Measurements from ENCODE around the gene TIMD4.

The TIMD4 gene

GRCh38 chr5:156963125-156963524, at the start of gene TIMD4:
TIMD4 (minus strand) TSS chr5:156963226; CDS start chr5:156963198, 28 bp downstream.
- ATAC-seq, result no peak
- TF ChIP-seq CSRNP3 (CRISPR knock-in tag; IDR thresholded peaks at IDR 0.05), result no peak
- no peak for TF ChIP-seq CREB5 (CRISPR knock-in tag; IDR thresholded peaks at IDR 0.05; ENCODE audit: low read depth)
- TF ChIP-seq RARB (CRISPR knock-in tag; IDR thresholded peaks at IDR 0.05), result no peak
- no peak for TF ChIP-seq CSDC2 (CRISPR knock-in tag; IDR thresholded peaks at IDR 0.05)
- TF ChIP-seq PATZ1 (CRISPR knock-in tag; IDR thresholded peaks at IDR 0.05; ENCODE audit: borderline replicate concordance), result no peak
- TF ChIP-seq ZC3H10 (CRISPR knock-in tag; IDR thresholded peaks at IDR 0.05), result no peak
- TF ChIP-seq TSHZ2 (CRISPR knock-in tag; IDR thresholded peaks at IDR 0.05), result no peak
- TF ChIP-seq ZNF8 (CRISPR knock-in tag; IDR thresholded peaks at IDR 0.05), result no peak
- TF ChIP-seq SNAI2 (CRISPR knock-in tag; IDR thresholded peaks at IDR 0.05), result no peak
- no peak for TF ChIP-seq ISL1 (CRISPR knock-in tag; IDR thresholded peaks at IDR 0.05)
- TF ChIP-seq TOX (CRISPR knock-in tag; IDR thresholded peaks at IDR 0.05; ENCODE audit: borderline replicate concordance), result no peak
- TF ChIP-seq OSR1 (CRISPR knock-in tag; IDR thresholded peaks at IDR 0.05), result no peak
- no peak for TF ChIP-seq ZFP30 (CRISPR knock-in tag; IDR thresholded peaks at IDR 0.05)
- no peak for TF ChIP-seq BACH2 (CRISPR knock-in tag; IDR thresholded peaks at IDR 0.05; ENCODE audit: borderline replicate concordance)

- TF ChIP-seq ZC3H10 (CRISPR knock-in tag; IDR thresholded peaks at IDR 0.05) (no peak), TCF4 (CRISPR knock-in tag; IDR thresholded peaks at IDR 0.05; ENCODE audit: borderline replicate concordance) (no peak), SNAI2 (CRISPR knock-in tag; IDR thresholded peaks at IDR 0.05) (no peak), TOX (CRISPR knock-in tag; IDR thresholded peaks at IDR 0.05; ENCODE audit: borderline replicate concordance) (no peak), ZFP3 (CRISPR knock-in tag; IDR thresholded peaks at IDR 0.05) (no peak), BACH2 (CRISPR knock-in tag; IDR thresholded peaks at IDR 0.05; ENCODE audit: borderline replicate concordance) (no peak), ZNF565 (CRISPR knock-in tag; conservative IDR thresholded peaks at IDR 0.05; ENCODE audit: low read depth) (no peak), RARB (CRISPR knock-in tag; IDR thresholded peaks at IDR 0.05) (no peak), ZFP30 (CRISPR knock-in tag; IDR thresholded peaks at IDR 0.05) (no peak), CSDC2 (CRISPR knock-in tag; IDR thresholded peaks at IDR 0.05) (no peak), ESRRG (CRISPR knock-in tag; IDR thresholded peaks at IDR 0.05) (no peak), PPARA (CRISPR knock-in tag; IDR thresholded peaks at IDR 0.05; ENCODE audit: borderline replicate concordance) (no peak)
- no peak for ATAC-seq
Observed at GRCh38 chr5:157006262-157006661, 43.2 kb upstream of the TIMD4 start.

- ATAC-seq, result no peak
- TF ChIP-seq ESRRG (CRISPR knock-in tag; IDR thresholded peaks at IDR 0.05) (no peak), CSDC2 (CRISPR knock-in tag; IDR thresholded peaks at IDR 0.05) (no peak), PATZ1 (CRISPR knock-in tag; IDR thresholded peaks at IDR 0.05; ENCODE audit: borderline replicate concordance) (no peak), TOX (CRISPR knock-in tag; IDR thresholded peaks at IDR 0.05; ENCODE audit: borderline replicate concordance) (no peak), SNAI2 (CRISPR knock-in tag; IDR thresholded peaks at IDR 0.05) (no peak), OSR1 (CRISPR knock-in tag; IDR thresholded peaks at IDR 0.05) (no peak), ZNF8 (CRISPR knock-in tag; IDR thresholded peaks at IDR 0.05) (no peak), GLIS3 (CRISPR knock-in tag; IDR thresholded peaks at IDR 0.05) (no peak), RARB (CRISPR knock-in tag; IDR thresholded peaks at IDR 0.05) (no peak)
Observed at GRCh38 chr5:157004893-157005551, 42.0 kb upstream of the TIMD4 start.
